PC-3 (cell line): ENCODE results near the gene PLPPR2.

Experiments used
- EZH2 ChIP-seq: fragments of 300-600 bp; sonication (generic); IDR thresholded peaks from one replicate; pipeline ENCODE4 v1.6.1; 2017; ENCODE audit warnings: antibody characterized with exemption, mild to moderate bottlenecking, low read length; ENCODE audit not compliant: unreplicated experiment
- EZH2phosphoT487 ChIP-seq: fragments of 300-600 bp; sonication (generic); IDR thresholded peaks from 2 replicates; pipeline ENCODE4 v1.6.1; 2018; ENCODE audit warnings: mild to moderate bottlenecking, antibody characterized with exemption, low read length, borderline replicate concordance
- TF ChIP-seq, protein P1 (sequence below): fragments of 300-600 bp; sonication (generic); conservative IDR thresholded peaks from 2 replicates; pipeline ENCODE4 v1.5.1; 2017; ENCODE audit warnings: antibody characterized with exemption, low read depth, mild to moderate bottlenecking, low read length

DNA sequence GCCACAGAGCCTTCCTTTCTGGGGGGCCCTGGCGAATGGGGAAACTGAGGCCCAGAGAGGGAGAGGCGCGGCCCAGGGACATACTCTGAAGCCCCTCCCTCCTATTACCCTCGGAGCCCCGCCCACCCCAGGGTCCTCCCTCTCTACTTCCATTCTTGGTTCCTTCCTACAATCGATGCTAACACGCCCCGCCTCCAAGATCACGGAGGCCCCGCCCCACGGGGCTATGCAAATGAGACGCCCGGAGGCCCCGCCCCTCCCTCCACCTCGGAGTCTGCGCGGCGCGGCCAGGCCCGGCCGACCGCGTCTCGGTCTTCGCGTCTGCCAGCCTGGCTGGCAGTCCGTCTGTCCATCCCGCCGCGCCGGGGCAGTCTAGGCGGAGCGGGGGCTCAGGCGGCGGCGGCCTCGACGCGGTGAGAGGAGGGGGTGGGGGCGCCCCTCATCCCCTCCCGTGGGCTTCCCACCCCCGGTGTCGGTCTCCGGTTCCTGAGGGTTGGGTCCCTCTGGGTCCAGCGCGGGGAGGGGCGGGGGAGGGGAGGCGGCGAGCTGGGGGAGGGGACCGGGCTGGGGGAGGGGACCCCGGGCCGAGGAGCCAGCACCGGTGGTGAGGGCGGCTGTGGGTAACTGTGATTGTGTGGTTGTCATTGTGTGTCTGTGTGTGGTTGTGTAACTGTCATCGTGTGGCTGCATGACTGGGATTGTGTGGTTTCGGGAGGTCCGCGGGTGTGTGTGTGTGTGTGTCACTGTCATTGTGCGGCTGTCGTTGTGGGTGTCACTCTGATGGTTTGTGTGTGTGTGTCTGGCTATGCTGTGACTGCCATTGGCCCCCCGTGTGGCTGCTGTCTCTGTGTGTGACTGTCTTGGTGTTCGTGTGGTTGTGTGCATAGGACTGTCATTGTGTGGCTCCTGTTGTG, at the start of gene PLPPR2:
- TF ChIP-seq, protein P1, sequence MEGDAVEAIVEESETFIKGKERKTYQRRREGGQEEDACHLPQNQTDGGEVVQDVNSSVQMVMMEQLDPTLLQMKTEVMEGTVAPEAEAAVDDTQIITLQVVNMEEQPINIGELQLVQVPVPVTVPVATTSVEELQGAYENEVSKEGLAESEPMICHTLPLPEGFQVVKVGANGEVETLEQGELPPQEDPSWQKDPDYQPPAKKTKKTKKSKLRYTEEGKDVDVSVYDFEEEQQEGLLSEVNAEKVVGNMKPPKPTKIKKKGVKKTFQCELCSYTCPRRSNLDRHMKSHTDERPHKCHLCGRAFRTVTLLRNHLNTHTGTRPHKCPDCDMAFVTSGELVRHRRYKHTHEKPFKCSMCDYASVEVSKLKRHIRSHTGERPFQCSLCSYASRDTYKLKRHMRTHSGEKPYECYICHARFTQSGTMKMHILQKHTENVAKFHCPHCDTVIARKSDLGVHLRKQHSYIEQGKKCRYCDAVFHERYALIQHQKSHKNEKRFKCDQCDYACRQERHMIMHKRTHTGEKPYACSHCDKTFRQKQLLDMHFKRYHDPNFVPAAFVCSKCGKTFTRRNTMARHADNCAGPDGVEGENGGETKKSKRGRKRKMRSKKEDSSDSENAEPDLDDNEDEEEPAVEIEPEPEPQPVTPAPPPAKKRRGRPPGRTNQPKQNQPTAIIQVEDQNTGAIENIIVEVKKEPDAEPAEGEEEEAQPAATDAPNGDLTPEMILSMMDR, result no peak
- TF ChIP-seq EZH2phosphoT487, result no peak
- no peak for TF ChIP-seq EZH2
